22Rv1 (cell line): ENCODE data around the gene JMJD4.

ENCODE experiments used
- ZFX ChIP-seq: fragments of 450-650 bp; IDR thresholded peaks from 2 replicates; pipeline ENCODE4 v1.6.1; 2017; ENCODE audit warnings: antibody characterized with exemption, borderline replicate concordance
- TF ChIP-seq, protein P1 (sequence below): fragments of 450-650 bp; IDR thresholded peaks from 2 replicates; pipeline ENCODE4 v1.5.1; 2017; ENCODE audit warnings: mild to moderate bottlenecking

DNA sequence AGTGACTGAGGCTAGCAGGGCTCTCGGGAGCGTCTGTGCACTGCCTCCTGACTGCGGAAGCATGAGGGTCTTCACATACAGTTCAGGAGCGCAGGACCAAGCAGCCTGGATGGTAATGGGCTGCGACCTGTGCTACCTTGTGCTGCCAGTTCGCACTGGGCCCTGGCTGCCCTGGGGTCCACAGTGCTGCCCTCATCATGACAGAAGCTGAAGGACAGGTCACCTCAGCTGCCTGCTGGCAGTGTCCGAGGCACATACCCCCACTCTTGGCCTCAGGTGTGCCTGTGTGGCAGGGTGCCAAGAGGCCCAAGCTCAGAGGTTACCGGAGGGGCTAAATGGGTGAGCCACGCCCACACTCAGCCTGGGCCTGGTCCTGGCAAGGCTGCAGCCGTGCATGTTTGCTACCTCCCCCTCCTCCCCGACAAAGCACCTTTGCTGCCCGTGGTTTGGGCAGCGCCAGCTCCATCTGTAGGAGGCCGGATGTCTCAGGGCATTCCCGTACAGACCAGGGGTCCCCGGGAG is 4.4 kb downstream of the JMJD4 start:
- TF ChIP-seq, protein P1, sequence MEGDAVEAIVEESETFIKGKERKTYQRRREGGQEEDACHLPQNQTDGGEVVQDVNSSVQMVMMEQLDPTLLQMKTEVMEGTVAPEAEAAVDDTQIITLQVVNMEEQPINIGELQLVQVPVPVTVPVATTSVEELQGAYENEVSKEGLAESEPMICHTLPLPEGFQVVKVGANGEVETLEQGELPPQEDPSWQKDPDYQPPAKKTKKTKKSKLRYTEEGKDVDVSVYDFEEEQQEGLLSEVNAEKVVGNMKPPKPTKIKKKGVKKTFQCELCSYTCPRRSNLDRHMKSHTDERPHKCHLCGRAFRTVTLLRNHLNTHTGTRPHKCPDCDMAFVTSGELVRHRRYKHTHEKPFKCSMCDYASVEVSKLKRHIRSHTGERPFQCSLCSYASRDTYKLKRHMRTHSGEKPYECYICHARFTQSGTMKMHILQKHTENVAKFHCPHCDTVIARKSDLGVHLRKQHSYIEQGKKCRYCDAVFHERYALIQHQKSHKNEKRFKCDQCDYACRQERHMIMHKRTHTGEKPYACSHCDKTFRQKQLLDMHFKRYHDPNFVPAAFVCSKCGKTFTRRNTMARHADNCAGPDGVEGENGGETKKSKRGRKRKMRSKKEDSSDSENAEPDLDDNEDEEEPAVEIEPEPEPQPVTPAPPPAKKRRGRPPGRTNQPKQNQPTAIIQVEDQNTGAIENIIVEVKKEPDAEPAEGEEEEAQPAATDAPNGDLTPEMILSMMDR = peak; percentile 71
- no peak for TF ChIP-seq ZFX
